ENCODE data around the gene ACSS3.

- TF ChIP-seq, protein P1, sequence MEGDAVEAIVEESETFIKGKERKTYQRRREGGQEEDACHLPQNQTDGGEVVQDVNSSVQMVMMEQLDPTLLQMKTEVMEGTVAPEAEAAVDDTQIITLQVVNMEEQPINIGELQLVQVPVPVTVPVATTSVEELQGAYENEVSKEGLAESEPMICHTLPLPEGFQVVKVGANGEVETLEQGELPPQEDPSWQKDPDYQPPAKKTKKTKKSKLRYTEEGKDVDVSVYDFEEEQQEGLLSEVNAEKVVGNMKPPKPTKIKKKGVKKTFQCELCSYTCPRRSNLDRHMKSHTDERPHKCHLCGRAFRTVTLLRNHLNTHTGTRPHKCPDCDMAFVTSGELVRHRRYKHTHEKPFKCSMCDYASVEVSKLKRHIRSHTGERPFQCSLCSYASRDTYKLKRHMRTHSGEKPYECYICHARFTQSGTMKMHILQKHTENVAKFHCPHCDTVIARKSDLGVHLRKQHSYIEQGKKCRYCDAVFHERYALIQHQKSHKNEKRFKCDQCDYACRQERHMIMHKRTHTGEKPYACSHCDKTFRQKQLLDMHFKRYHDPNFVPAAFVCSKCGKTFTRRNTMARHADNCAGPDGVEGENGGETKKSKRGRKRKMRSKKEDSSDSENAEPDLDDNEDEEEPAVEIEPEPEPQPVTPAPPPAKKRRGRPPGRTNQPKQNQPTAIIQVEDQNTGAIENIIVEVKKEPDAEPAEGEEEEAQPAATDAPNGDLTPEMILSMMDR (IDR thresholded peaks at IDR 0.05), result no peak
- TF ChIP-seq POLR2A (IDR thresholded peaks at IDR 0.05), result no peak
Observed at GRCh38 chr12:81150382-81150781, 72.5 kb downstream of the ACSS3 start.
